HepG2 (cell line): ENCODE data around the gene SHISAL1. TPM values are rescaled to one million over a fixed set of nuclear protein-coding genes. Genes with fewer than 3 reads are reported as not detected.

Experiments used
- ATAC-seq: fragments of 200-7000 bp; cut with Tn5 transposase; 3 replicates; pipeline ENCODE4 v1.9.1; 2020; ENCODE audit warnings: mild to moderate bottlenecking, moderate library complexity
- BruUV-seq: library from RNA; stranded (reverse); fragments of 400-500 nt; replicated peaks from 2 replicates; lab custom pipeline; 2021; lab: Mats Ljungman, UMichigan
- CTCF ChIA-PET: fragments of 300-600 bp; formaldehyde crosslinking; extraction: SDS; loops from one replicate; lab custom pipeline; 2021; ENCODE audit warnings: low total read pairs, inconsistent platforms, low intra/inter-chr PET ratio; lab: Yijun Ruan, JAX
- POLR2A ChIA-PET: fragments of 350-600 bp; sonication (Branson Sonifier 250); formaldehyde crosslinking; loops from one replicate; lab custom pipeline; 2020; ENCODE audit warnings: antibody characterized with exemption, inconsistent platforms; lab: Yijun Ruan, JAX
- DNase-seq: peaks from one replicate; pipeline ENCODE4 v3.0.0-alpha.2; 2015; ENCODE audit warnings: low spot score
- FAIRE-seq: peaks from 3 replicates; lab custom pipeline; 2011; peaks lifted over from hg19 to GRCh38; lab: Jason Lieb, UNC
- H2AFZ ChIP-seq: one replicate; pipeline ENCODE4 v1.6.1; 2011; ENCODE audit warnings: low read length, inconsistent platforms
- H3K27ac ChIP-seq: fragments of 300-600 bp; 3 replicates; pipeline ENCODE4 v1.8.0; 2011; ENCODE audit warnings: mixed run types, mild to moderate bottlenecking, mixed read lengths, low read length, inconsistent platforms; ENCODE audit not compliant: insufficient read depth; ENCODE audit errors: extremely low read length
- H3K27me3 ChIP-seq, 2 experiments: fragments of 200-600 bp in 1 of 2; 2 replicates in 1 of 2; 3 replicates in 1 of 2; pipeline versions ENCODE4 v1.6.0 to v1.8.0; 2011; ENCODE audit warnings: low read length in 2 of 2, mild to moderate bottlenecking in 2 of 2, moderate library complexity in 2 of 2, inconsistent platforms in 1 of 2; ENCODE audit not compliant: insufficient read depth in 2 of 2, control insufficient read depth in 1 of 2
- H3K36me3 ChIP-seq, 2 experiments: fragments of 200-600 bp in 1 of 2; replicated peaks in 1 of 2; 2 replicates in 1 of 2; 3 replicates in 1 of 2; pipeline versions ENCODE4 v1.5.1 to v1.8.0; 2011; ENCODE audit warnings: low read length in 2 of 2, inconsistent platforms in 1 of 2; ENCODE audit not compliant: insufficient read depth in 2 of 2, control insufficient read depth in 1 of 2
- H3K4me1 ChIP-seq: 2 replicates; pipeline ENCODE4 v1.5.1; 2012; ENCODE audit warnings: low read length, inconsistent platforms; ENCODE audit not compliant: insufficient read depth
- H3K4me2 ChIP-seq: 2 replicates; pipeline ENCODE4 v1.6.0; 2011; ENCODE audit warnings: low read depth, low read length, inconsistent platforms
- H3K4me3 ChIP-seq, 3 experiments: fragments of 200-600 bp in 1 of 3; sonication (generic), shearing (Covaris generic) in 1 of 3; replicated peaks in 1 of 3; 2 replicates each; pipeline ENCODE4 v1.5.1; 2011 to 2016; ENCODE audit warnings: low read length in 3 of 3, inconsistent platforms in 2 of 3, low read depth in 2 of 3, mild to moderate bottlenecking in 2 of 3, control low read depth in 1 of 3, mixed read lengths in 1 of 3; ENCODE audit not compliant: insufficient read depth in 1 of 3
- H3K79me2 ChIP-seq: one replicate; pipeline ENCODE4 v1.6.1; 2011; ENCODE audit warnings: low read length, inconsistent platforms; ENCODE audit not compliant: insufficient read depth
- H3K9ac ChIP-seq: 2 replicates; pipeline ENCODE4 v1.6.0; 2011; ENCODE audit warnings: mild to moderate bottlenecking, low read depth, low read length, inconsistent platforms; ENCODE audit not compliant: insufficient read depth
- H3K9me3 ChIP-seq: 2 replicates; pipeline ENCODE4 v1.5.1; 2012; ENCODE audit warnings: mild to moderate bottlenecking, low read length
- H4K20me1 ChIP-seq: 2 replicates; pipeline ENCODE4 v1.6.0; 2011; ENCODE audit warnings: inconsistent platforms, mild to moderate bottlenecking, low read length, moderate library complexity; ENCODE audit not compliant: insufficient read depth
- GLMP ChIP-seq: sonication (generic); formaldehyde crosslinking; IDR thresholded peaks from 2 replicates; pipeline ENCODE4 v1.9.0; 2021; ENCODE audit warnings: missing genetic modification reagents, mild to moderate bottlenecking, borderline replicate concordance
- KMT2B ChIP-seq: IDR thresholded peaks from 2 replicates; pipeline ENCODE4 v1.6.1; 2016; ENCODE audit warnings: missing genetic modification reagents, missing compliant biosample characterization
- RORA ChIP-seq: sonication (generic); formaldehyde crosslinking; IDR thresholded peaks from 2 replicates; pipeline ENCODE4 v1.5.0; 2020; ENCODE audit warnings: mild to moderate bottlenecking, missing genetic modification reagents, moderate library complexity
- SP4 ChIP-seq: sonication (generic); formaldehyde crosslinking; IDR thresholded peaks from 2 replicates; pipeline ENCODE4 v1.8.1; 2023; ENCODE audit warnings: mild to moderate bottlenecking, missing genetic modification reagents
- TBP ChIP-seq: sonication (generic); formaldehyde crosslinking; IDR thresholded peaks from 2 replicates; pipeline ENCODE4 v1.5.0; 2020; ENCODE audit warnings: missing genetic modification reagents
- TIGD3 ChIP-seq: sonication (generic); formaldehyde crosslinking; IDR thresholded peaks from 2 replicates; pipeline ENCODE4 v1.5.1; 2020; ENCODE audit warnings: mild to moderate bottlenecking, missing genetic modification reagents, borderline replicate concordance
- ZNF768 ChIP-seq: sonication (generic); formaldehyde crosslinking; IDR thresholded peaks from 2 replicates; pipeline ENCODE4 v1.4.0; 2020; ENCODE audit warnings: missing genetic modification reagents
- ZSCAN31 ChIP-seq: sonication (generic); formaldehyde crosslinking; IDR thresholded peaks from 2 replicates; pipeline ENCODE4 v1.5.0; 2020; ENCODE audit warnings: low read depth, mild to moderate bottlenecking, missing genetic modification reagents
- WGBS: methylation state at CpG from one replicate; pipeline ENCODE4 v1.1.6; 2017; ENCODE audit warnings: low lambda C conversion rate; 5-methylcytosine and 5-hydroxymethylcytosine counted together
- in situ Hi-C: cut with HindIII; loops from 2 replicates; pipeline ENCODE4 v1.10.0; 2017; ENCODE audit warnings: low pct_unique_long_range_greater_than_20kb; ENCODE audit not compliant: extremely low pct_ligation_motif_present
- intact Hi-C: fragments of 100-400 bp; cut with micrococcal nuclease; formaldehyde crosslinking; loops from one replicate; pipeline ENCODE4 v1.10.0; 2022; ENCODE audit not compliant: unreplicated experiment
- polyA plus RNA-seq, 8 experiments: library from polyadenylated mRNA; depleted of rRNA in 3 of 8; stranded (reverse) in 7 of 8; unstranded in 1 of 8; fragments of >200 nt; fragmentation: Illumina TruSeq in 4 of 8; extraction: Trizol in 4 of 8; gene quantifications; 2 replicates each; pipeline versions ENCODE4 v1.2.1 to v1.2.3, GENCODE V29; 2011 to 2016; ENCODE audit warnings: low read depth in 4 of 8, missing spikeins in 1 of 8, mixed read lengths in 1 of 8; ENCODE audit not compliant: insufficient read depth in 1 of 8
- total RNA-seq, 5 experiments: library from RNA; depleted of rRNA; stranded (reverse); fragments of >200 nt; fragmentation: Illumina TruSeq; extraction: Trizol; gene quantifications; 2 replicates each; pipeline ENCODE4 v1.2.3, GENCODE V29; 2016; ENCODE audit warnings: low read depth in 1 of 5

SHISAL1 gene
- total and polyA plus RNA-seq, 2 of the 13 experiments (the other 11 are each of a cell fraction or from before 2014, with no cell fraction given), result not detected

- H3K27me3 ChIP-seq, result peaks cover 11 to 38% of the 10 kb centered on the region in 2 experiments; a peak in 3 of 5 replicates
- TF ChIP-seq TIGD3 (no peak), GLMP (no peak), ZNF768 (peak; percentile 67; the same call in 1 of the 2 replicates), RORA (CRISPR knock-in tag) (no peak)
- TF ChIP-seq, all 625 proteins: peak for 1
- intact Hi-C loops, result no loop called here
- no peak overlapping the region for H3K9ac ChIP-seq
- H4K20me1 ChIP-seq, result no peaks in the 10 kb centered on the region
- no peak for DNase-seq
- H3K4me3 ChIP-seq, result no peak overlapping the region
- CTCF ChIA-PET, result no interaction called here
- 0% methylated on average over 2 of the region's 10 CpGs for WGBS
- in situ Hi-C loops, result no loop called here
- no peaks in the 10 kb centered on the region for H3K9me3 ChIP-seq
- H3K4me2 ChIP-seq, result no peak overlapping the region
- BruUV-seq, result no TSS peak
- POLR2A ChIA-PET, result no interaction called here
- H2AFZ ChIP-seq, result no peak overlapping the region
- 0 out of 2 replicates have a peak, but pooled peaks cover 8% of the 10 kb centered on the region for H3K4me1 ChIP-seq
- no peak overlapping the region for H3K27ac ChIP-seq
- FAIRE-seq, result no peak
- no peaks in the 10 kb centered on the region for H3K36me3 ChIP-seq
- H3K79me2 ChIP-seq, result no peaks in the 10 kb centered on the region
- ATAC-seq, result no peak
These were observed 25.5 kb downstream of the SHISAL1 start for GRCh38 chr22:44287121-44287693.

- in situ Hi-C loops, result no loop called here
- no peaks in the 10 kb centered on the region for H3K9me3 ChIP-seq
- DNase-seq (no peak), FAIRE-seq (no peak), ATAC-seq (no peak)
- intact Hi-C loops, result no loop called here
- TF ChIP-seq KMT2B (CRISPR knock-in tag), result no peak
- no peak for TF ChIP-seq TBP
- TF ChIP-seq ZSCAN31, result no peak
- TF ChIP-seq SP4 (CRISPR knock-in tag), result no peak
- H2AFZ ChIP-seq, result no peak overlapping the region
- H3K4me1 ChIP-seq, result 0 out of 2 replicates have a peak, but pooled peaks cover 8% of the 10 kb centered on the region
- no peak overlapping the region for H3K4me2 ChIP-seq
- no TSS peak for BruUV-seq
- H3K9ac ChIP-seq, result no peak overlapping the region
- no peak overlapping the region for H3K27ac ChIP-seq
- CTCF ChIA-PET, result no interaction called here
- peaks cover 13 to 43% of the 10 kb centered on the region in 2 experiments; a peak in 3 of 5 replicates for H3K27me3 ChIP-seq
- POLR2A ChIA-PET, result no interaction called here
- no peaks in the 10 kb centered on the region for H4K20me1 ChIP-seq
- H3K4me3 ChIP-seq, result no peak overlapping the region
- H3K79me2 ChIP-seq, result no peaks in the 10 kb centered on the region
- WGBS, result 25% methylated on average over 8 of the region's 19 CpGs
- no peaks in the 10 kb centered on the region for H3K36me3 ChIP-seq
These were observed 26.1 kb downstream of the SHISAL1 start for GRCh38 chr22:44286646-44287045.
